KMS-11 (cell line): ENCODE results near the gene MTUS2.

ENCODE experiments used
- H2AFZ ChIP-seq: fragments of 200-600 bp; sonication (generic); 2 replicates; pipeline ENCODE4 v1.6.1; 2016; ENCODE audit warnings: antibody characterized with exemption, mixed run types, low read depth
- H3K27ac ChIP-seq: fragments of 200-600 bp; sonication (generic); 2 replicates; pipeline ENCODE4 v1.6.1; 2016; ENCODE audit warnings: mild to moderate bottlenecking, mixed run types
- H3K27me3 ChIP-seq: fragments of 200-600 bp; sonication (generic); 2 replicates; pipeline ENCODE4 v1.6.1; 2017; ENCODE audit warnings: mild to moderate bottlenecking, low read depth, mixed run types, moderate library complexity; ENCODE audit not compliant: insufficient read depth
- H3K36me3 ChIP-seq: fragments of 200-600 bp; sonication (generic); 2 replicates; pipeline ENCODE4 v1.6.1; 2017; ENCODE audit warnings: mild to moderate bottlenecking, mixed run types; ENCODE audit not compliant: insufficient read depth
- H3K4me1 ChIP-seq: fragments of 200-600 bp; sonication (generic); 2 replicates; pipeline ENCODE4 v1.6.1; 2016; ENCODE audit warnings: mild to moderate bottlenecking, low read depth, mixed run types; ENCODE audit not compliant: poor library complexity, severe bottlenecking
- H3K4me2 ChIP-seq: fragments of 200-600 bp; sonication (generic); 2 replicates; pipeline ENCODE4 v1.7.0; 2016; ENCODE audit warnings: mild to moderate bottlenecking, mixed run types
- H3K4me3 ChIP-seq: fragments of 200-600 bp; sonication (generic); IDR thresholded peaks from 2 replicates; pipeline ENCODE4 v1.6.1; 2017; ENCODE audit warnings: low read depth, low read length, mixed read lengths; ENCODE audit not compliant: insufficient read depth
- H3K79me2 ChIP-seq: fragments of 200-600 bp; sonication (generic); 2 replicates; pipeline ENCODE4 v1.6.1; 2016; ENCODE audit warnings: low read depth, mixed run types; ENCODE audit not compliant: insufficient read depth
- H3K9ac ChIP-seq: fragments of 200-600 bp; sonication (generic); 2 replicates; pipeline ENCODE4 v1.6.1; 2016; ENCODE audit warnings: mild to moderate bottlenecking, mixed run types
- H4K20me1 ChIP-seq: fragments of 200-600 bp; sonication (generic); 2 replicates; pipeline ENCODE4 v1.6.1; 2016; ENCODE audit warnings: mild to moderate bottlenecking, mixed run types; ENCODE audit not compliant: insufficient read depth
- CTCF ChIP-seq: fragments of 200-600 bp; sonication (generic); conservative IDR thresholded peaks from 2 replicates; pipeline ENCODE4 v1.6.1; 2017; ENCODE audit warnings: low read depth, mild to moderate bottlenecking, antibody characterized with exemption, low read length, moderate library complexity, mixed read lengths

Gene MTUS2

GRCh38 chr13:29103065-29103800 lies 283.1 kb downstream of the MTUS2 start:
- no peak overlapping the region for H2AFZ ChIP-seq
- TF ChIP-seq CTCF, result no peak
- H3K27ac ChIP-seq, result no peak overlapping the region
- H3K4me2 ChIP-seq, result no peak overlapping the region
- no peaks in the 10 kb centered on the region for H3K79me2 ChIP-seq
- no peak overlapping the region for H3K4me3 ChIP-seq
- H4K20me1 ChIP-seq, result no peaks in the 10 kb centered on the region
- H3K9ac ChIP-seq, result no peak overlapping the region
- H3K4me1 ChIP-seq, result no peaks in the 10 kb centered on the region
- no peaks in the 10 kb centered on the region for H3K36me3 ChIP-seq
- no peaks in the 10 kb centered on the region for H3K27me3 ChIP-seq

GRCh38 chr13:29104461-29104860 lies 284.3 kb downstream of the MTUS2 start:
- no peak overlapping the region for H3K27ac ChIP-seq
- H3K4me1 ChIP-seq, result no peaks in the 10 kb centered on the region
- H3K4me2 ChIP-seq, result no peak overlapping the region
- no peak overlapping the region for H3K4me3 ChIP-seq
- no peaks in the 10 kb centered on the region for H3K79me2 ChIP-seq
- H2AFZ ChIP-seq, result no peak overlapping the region
- no peak overlapping the region for H3K9ac ChIP-seq
- H3K36me3 ChIP-seq, result no peaks in the 10 kb centered on the region
- no peaks in the 10 kb centered on the region for H4K20me1 ChIP-seq
- TF ChIP-seq CTCF, result no peak
- H3K27me3 ChIP-seq, result no peaks in the 10 kb centered on the region

- Histone ChIP-seq H2AFZ (no peak overlapping the region), H3K27me3 (no peaks in the 10 kb centered on the region), H3K4me2 (no peak overlapping the region), H4K20me1 (no peaks in the 10 kb centered on the region), H3K4me1 (no peaks in the 10 kb centered on the region), H3K27ac (no peak overlapping the region), H3K9ac (no peak overlapping the region), H3K4me3 (no peak overlapping the region), H3K36me3 (no peaks in the 10 kb centered on the region), H3K79me2 (no peaks in the 10 kb centered on the region)
- TF ChIP-seq CTCF, result no peak
Measured at GRCh38 chr13:29105779-29106178, 285.6 kb downstream of the MTUS2 start.

GRCh38 chr13:29106651-29107050 lies 286.5 kb downstream of the MTUS2 start:
- Histone ChIP-seq H2AFZ (no peak overlapping the region), H3K36me3 (no peaks in the 10 kb centered on the region), H4K20me1 (no peaks in the 10 kb centered on the region), H3K79me2 (no peaks in the 10 kb centered on the region), H3K4me2 (no peak overlapping the region), H3K9ac (no peak overlapping the region), H3K4me3 (no peak overlapping the region), H3K27me3 (no peaks in the 10 kb centered on the region), H3K4me1 (no peaks in the 10 kb centered on the region), H3K27ac (no peak overlapping the region)
- TF ChIP-seq CTCF, result no peak
